T-helper 17 cell (primary cell): Measurements from ENCODE around the gene CABP1. TPM values are rescaled to one million over a fixed set of nuclear protein-coding genes. Genes with fewer than 3 reads are reported as not detected.
"Not testable (repeated sequence)": the region's sequence is repeated elsewhere in the genome, so short reads cannot be mapped to it uniquely, and the experiment has no call there.

Experiments used
- ATAC-seq: fragments of 150-1000 bp; cut with Tn5 transposase; 2 replicates; pipeline ENCODE4 v1.10.0; 2021; ENCODE audit warnings: mild to moderate bottlenecking, moderate library complexity
- DNase-seq, 3 donors: peaks; one replicate each; pipeline versions ENCODE4 v3.0.0 to v3.0.0-alpha.2; 2020 to 2021
- H3K9me3 ChIP-seq: one replicate; pipeline ENCODE4 v1.7.0; 2013; ENCODE audit warnings: low read length, mild to moderate bottlenecking; ENCODE audit not compliant: control insufficient read depth, poor library complexity, severe bottlenecking
- H3K27ac Mint-ChIP-seq: one replicate; pipeline ENCODE4 v1.8.0; 2022; ENCODE audit warnings: mild to moderate bottlenecking, moderate library complexity, mixed read lengths
- H3K27me3 Mint-ChIP-seq: one replicate; pipeline ENCODE4 v1.8.0; 2022; ENCODE audit warnings: mixed read lengths
- H3K36me3 Mint-ChIP-seq: one replicate; pipeline ENCODE4 v1.8.0; 2022; ENCODE audit warnings: low read depth, mixed read lengths
- H3K4me1 Mint-ChIP-seq: one replicate; pipeline ENCODE4 v1.8.0; 2022; ENCODE audit warnings: mild to moderate bottlenecking, mixed read lengths
- H3K4me3 Mint-ChIP-seq: one replicate; pipeline ENCODE4 v1.8.0; 2022; ENCODE audit warnings: mild to moderate bottlenecking, moderate library complexity, mixed read lengths
- total RNA-seq, 4 donors: library from RNA in 2 of 4; stranded (reverse) in 2 of 4; gene quantifications; one replicate each; pipeline ENCODE4 v1.2.3 and lab custom pipeline; 2022 to 2026

The CABP1 gene
- total RNA-seq (not detected), total RNA-seq (lab: John Stamatoyannopoulos, UW) (0 to 0.23 reads per million in 2 donors)

DNA sequence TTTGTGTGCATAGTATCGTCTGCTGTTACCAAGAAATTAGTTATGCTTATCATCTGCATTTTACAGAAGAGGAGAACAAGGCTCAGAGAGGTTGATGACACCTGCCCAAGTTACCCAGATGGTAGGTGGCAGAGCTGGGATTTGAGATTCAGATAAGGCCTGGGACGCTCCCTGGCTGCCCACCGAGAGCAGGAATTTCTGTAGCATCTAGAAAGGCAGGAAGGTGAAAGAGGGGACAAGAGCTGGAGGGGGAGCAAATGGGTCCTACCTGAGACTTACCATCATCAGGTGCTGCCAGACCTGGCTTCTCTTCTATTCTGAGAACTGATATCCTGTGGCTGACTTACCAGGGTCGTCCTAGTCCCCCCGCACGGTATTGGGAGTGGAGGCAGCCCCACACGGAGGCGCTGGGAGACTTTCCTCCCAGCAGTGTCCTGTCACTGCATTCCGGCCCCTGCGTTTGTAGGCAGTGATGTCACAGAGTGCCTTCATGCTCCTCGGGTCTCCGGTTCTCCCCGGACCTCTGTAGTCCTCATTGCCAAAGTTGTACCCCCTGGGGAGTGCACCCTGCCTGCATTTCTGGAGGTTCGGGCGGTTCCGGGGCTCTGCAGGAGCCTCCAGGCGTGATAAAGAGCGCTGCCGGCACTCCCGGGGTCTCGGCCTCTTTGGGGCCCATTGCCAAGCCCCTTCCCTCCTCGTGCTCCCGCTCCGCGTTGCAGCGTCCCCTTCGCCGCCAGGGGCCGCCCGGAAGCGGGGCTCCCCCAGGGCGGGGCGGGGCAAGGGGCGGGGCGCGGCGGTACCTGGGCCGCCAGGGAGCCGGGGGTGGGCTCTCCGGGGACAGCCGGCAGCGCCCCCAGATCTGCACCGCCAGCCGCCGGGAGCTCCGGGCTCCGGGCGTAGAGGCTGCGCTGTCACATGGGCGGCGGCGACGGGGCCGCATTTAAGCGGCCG lies at the start of gene CABP1:
CABP1 (plus strand) TSS at position 856 of the 951 bp plus-strand sequence; CDS start at position 916, 60 bp downstream.
- no peaks in the 10 kb centered on the region for H3K9me3 ChIP-seq
- Mint-ChIP-seq H3K36me3 (peaks cover 6% of the 10 kb centered on the region), H3K27me3 (peaks cover 48% of the 10 kb centered on the region), H3K4me3 (peak within 1 kb of the TSS; percentile 87), H3K27ac (no peak within 1 kb of the TSS), H3K4me1 (peaks cover 12% of the 10 kb centered on the region)
- DNase-seq: peak; percentile 18 to 64 (median 58)
- ATAC-seq: peak; percentile 77

GRCh38 chr12:120590741-120591407 lies 49.6 kb upstream of the CABP1 start:
- Mint-ChIP-seq H3K4me1 (no peaks in the 10 kb centered on the region), H3K27me3 (peaks cover 6% of the 10 kb centered on the region), H3K27ac (no peak overlapping the region), H3K36me3 (no peaks in the 10 kb centered on the region), H3K4me3 (no peak overlapping the region)
- no peak for DNase-seq
- no peak for ATAC-seq
- no peaks in the 10 kb centered on the region for H3K9me3 ChIP-seq

- H3K27me3 Mint-ChIP-seq: peaks cover 5% of the 10 kb centered on the region
- no peak for ATAC-seq
- no peaks in the 10 kb centered on the region for H3K36me3 Mint-ChIP-seq
Measured at GRCh38 chr12:120592121-120593049, 48.0 kb upstream of the CABP1 start.

DNA sequence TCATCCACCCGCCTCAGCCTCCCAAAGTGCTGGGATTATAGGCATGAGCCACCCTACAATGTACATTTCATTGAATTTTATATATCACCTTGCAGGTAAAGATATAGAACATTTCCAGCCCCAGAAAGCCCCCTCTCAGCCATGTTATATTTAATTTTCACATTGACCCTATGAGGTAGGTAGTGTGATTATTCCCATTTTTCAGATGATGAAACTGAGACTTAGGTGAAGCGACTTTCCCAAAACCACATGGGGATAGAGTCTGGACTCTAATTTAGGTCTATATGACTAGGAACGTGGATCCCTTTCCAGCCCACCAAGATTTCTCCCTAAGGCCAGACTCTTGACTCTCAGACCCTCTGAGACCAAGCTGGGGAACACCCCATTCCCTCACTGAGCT lies 43.5 kb upstream of the CABP1 start:
- Mint-ChIP-seq H3K27ac (no peak overlapping the region), H3K36me3 (peaks cover 2% of the 10 kb centered on the region)
- no peak for DNase-seq

More at GRCh38 chr12:120592121-120593049, 48.0 kb upstream of the CABP1 start:
- no peaks in the 10 kb centered on the region for H3K9me3 ChIP-seq
- no peak for DNase-seq
- no peak overlapping the region for H3K27ac Mint-ChIP-seq
- no peak overlapping the region for H3K4me3 Mint-ChIP-seq
- H3K4me1 Mint-ChIP-seq: no peaks in the 10 kb centered on the region

DNA sequence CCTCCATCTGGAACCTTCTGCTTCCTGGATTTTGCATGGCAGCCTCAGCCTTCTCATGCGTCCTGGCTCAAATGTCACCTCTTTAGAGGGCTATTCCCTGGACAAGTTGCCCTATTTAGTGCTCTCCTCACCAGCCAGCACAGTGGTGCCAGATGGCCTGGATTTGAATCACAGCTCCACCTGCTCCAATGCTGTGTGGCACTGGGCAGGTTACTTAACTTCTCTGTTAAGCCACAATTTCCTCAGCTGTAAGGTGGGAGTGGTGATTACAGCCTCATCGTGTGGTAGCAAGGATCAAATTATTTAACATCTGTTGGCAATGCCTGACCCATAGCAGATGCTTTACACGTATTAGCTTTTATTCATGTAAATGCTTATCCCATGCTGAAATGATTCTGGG lies 42.6 kb upstream of the CABP1 start:
- Mint-ChIP-seq H3K36me3 (peaks cover 2% of the 10 kb centered on the region), H3K27me3 (peaks cover 45% of the 10 kb centered on the region), H3K27ac (no peak overlapping the region), H3K4me3 (no peak overlapping the region), H3K4me1 (peaks cover 2% of the 10 kb centered on the region)
- no peak for ATAC-seq
- no peaks in the 10 kb centered on the region for H3K9me3 ChIP-seq
- DNase-seq: no peak

More for the DNA sequence above, 43.5 kb upstream of the CABP1 start:
- H3K9me3 ChIP-seq: no peaks in the 10 kb centered on the region
- H3K4me1 Mint-ChIP-seq: peaks cover 2% of the 10 kb centered on the region
- no peak overlapping the region for H3K4me3 Mint-ChIP-seq
- H3K27me3 Mint-ChIP-seq: peaks cover 35% of the 10 kb centered on the region
- ATAC-seq: no peak

DNA sequence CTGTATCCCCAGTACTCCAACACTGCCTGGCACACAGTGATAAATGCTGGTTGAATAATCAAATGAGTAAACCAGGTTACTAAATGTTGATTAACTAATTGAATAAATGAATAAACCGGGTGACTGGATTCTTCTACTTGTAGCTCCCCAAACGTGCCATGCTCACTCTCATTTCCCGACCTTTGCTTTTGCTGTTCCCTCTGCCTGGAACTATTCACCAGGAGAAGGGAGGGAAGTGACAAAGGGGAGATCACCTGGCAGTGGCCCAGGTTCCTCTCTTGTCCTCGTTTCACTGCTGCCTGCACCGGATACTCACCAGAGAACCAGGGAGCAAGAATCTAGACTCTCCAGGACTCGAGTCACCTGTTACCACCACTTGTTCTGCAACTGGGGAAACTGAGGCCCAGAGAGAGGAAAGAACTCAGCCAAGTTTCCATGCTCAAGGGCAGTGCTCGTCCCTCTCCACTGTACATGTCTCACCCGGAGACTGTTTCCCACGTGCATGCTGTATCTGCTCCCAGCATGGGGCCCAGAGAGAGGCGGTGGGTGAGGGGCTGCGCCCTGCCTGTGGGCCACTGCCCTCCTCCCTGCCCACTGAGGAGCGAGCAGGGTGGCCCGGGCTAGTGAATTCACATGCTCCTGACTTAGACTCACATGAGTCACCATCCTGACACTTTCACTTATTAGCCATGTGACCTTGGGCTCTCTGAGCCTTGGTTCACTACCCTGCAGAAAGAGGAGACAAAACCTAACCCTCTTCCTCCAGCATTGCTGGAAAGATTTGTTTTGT lies 41.6 kb upstream of the CABP1 start:
- ATAC-seq: peak; percentile 27
- DNase-seq: no peak
- Mint-ChIP-seq H3K27me3 (peaks cover 45% of the 10 kb centered on the region), H3K27ac (no peak overlapping the region), H3K4me1 (peaks cover 2% of the 10 kb centered on the region), H3K4me3 (no peak overlapping the region), H3K36me3 (peaks cover 2% of the 10 kb centered on the region)
- no peaks in the 10 kb centered on the region for H3K9me3 ChIP-seq

DNA sequence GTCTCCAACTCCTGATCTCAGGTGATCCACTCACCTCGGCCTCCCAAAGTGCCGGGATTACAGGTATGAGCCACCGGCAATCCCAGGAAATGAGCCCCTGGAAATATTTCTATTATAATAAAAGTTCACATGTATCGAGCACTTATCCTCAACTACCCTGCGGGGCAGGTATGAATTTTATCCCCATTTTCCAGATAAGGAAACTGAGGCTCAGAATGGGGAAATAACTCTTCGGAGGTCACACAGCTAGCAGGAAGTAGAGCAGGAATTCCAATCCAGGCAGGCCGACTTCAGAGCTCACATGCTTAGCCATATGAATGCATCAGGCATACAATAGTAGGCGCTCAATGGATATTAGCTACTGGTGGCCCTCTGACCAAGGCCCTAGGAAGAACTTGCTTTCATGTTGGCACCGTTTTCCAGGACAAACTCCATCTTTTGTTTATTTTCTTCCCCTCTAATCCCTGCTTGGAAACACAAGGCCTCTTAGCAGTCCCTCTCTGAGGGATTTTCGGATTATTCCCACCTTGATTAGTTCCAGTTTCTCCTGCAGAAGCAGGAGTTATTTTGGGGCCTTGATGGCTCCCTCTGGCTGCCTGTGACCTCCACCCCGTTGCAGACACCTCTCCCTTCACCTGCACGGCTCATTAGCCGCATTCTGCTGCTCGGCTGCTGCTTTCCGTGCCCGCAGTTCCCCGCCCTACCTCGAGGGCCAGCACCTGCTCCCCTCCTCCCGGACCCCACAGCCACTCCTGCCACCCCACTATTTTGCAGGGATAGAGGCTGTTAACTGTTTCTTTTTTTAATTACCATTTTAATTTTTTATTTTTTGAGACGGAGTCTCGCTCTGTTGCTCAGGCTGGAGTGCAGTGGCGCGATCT lies 40.5 kb upstream of the CABP1 start:
- no peak for ATAC-seq
- Mint-ChIP-seq H3K4me1 (peaks cover 2% of the 10 kb centered on the region), H3K36me3 (peaks cover 2% of the 10 kb centered on the region), H3K27me3 (peaks cover 45% of the 10 kb centered on the region), H3K4me3 (no peak overlapping the region), H3K27ac (no peak overlapping the region)
- H3K9me3 ChIP-seq: no peaks in the 10 kb centered on the region
- DNase-seq: no peak

DNA sequence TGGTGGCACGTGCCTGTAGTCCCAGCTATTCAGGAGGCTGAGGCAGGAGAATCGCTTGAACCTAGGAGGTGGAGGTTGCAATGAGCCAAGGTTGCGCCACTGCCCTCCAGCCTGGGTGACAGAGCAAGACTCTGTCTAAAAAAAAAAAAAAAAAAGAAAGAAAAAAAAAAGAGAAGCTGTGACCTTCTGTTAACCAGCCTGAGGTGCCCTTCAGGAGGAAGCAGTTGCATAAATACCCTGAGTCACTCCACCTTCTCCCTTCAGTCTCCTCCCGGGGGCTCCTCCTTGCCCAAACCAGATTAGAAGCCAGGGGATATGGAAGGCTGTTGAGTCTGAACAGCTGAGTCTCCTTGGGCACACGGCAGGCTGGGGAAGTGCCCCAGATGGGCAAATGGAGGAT lies 38.0 kb upstream of the CABP1 start:
- DNase-seq: not testable (repeated sequence)

GRCh38 chr12:120610560-120610959 lies 29.9 kb upstream of the CABP1 start:
- H3K27ac Mint-ChIP-seq: no peak overlapping the region
- H3K27me3 Mint-ChIP-seq: peaks cover 46% of the 10 kb centered on the region
- no peaks in the 10 kb centered on the region for H3K36me3 Mint-ChIP-seq
- H3K4me3 Mint-ChIP-seq: no peak overlapping the region
- DNase-seq (no peak), ATAC-seq (no peak)
- no peaks in the 10 kb centered on the region for H3K9me3 ChIP-seq
- peaks cover 2% of the 10 kb centered on the region for H3K4me1 Mint-ChIP-seq

More for the DNA sequence above, 38.0 kb upstream of the CABP1 start:
- not testable (repeated sequence) for H3K4me3 Mint-ChIP-seq, H3K4me1 Mint-ChIP-seq, H3K36me3 Mint-ChIP-seq, H3K9me3 ChIP-seq, H3K27ac Mint-ChIP-seq
- H3K27me3 Mint-ChIP-seq: peaks cover 51% of the 10 kb centered on the region
- peak; percentile 21 for ATAC-seq

GRCh38 chr12:120611534-120611933 lies 28.9 kb upstream of the CABP1 start:
- not testable (repeated sequence) for ATAC-seq, H3K36me3 Mint-ChIP-seq, H3K4me3 Mint-ChIP-seq, H3K9me3 ChIP-seq, H3K27ac Mint-ChIP-seq, DNase-seq, H3K4me1 Mint-ChIP-seq
- H3K27me3 Mint-ChIP-seq: peaks cover 41% of the 10 kb centered on the region

DNA sequence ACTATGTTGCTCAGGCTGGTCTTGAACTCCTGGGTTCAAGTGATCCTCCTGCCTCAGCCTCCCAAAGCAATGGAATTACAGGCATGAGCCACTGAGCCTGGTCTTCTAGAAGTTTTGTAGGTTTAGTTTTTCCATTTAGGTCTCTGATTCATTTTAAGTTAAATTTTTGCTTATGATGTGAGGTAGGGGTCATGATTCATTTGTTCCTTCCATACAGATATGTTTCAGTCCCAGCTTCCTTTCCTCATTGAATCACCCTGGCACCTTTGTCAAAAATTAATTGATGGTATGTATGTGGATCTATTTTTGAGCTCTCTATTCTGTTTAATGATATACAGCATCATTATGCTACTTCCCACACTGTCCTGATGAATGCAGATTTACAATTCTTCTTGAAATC lies 25.6 kb upstream of the CABP1 start:
- Mint-ChIP-seq H3K27ac (no peak overlapping the region), H3K27me3 (peaks cover 28% of the 10 kb centered on the region), H3K36me3 (no peaks in the 10 kb centered on the region), H3K4me1 (no peaks in the 10 kb centered on the region), H3K4me3 (no peak overlapping the region)
- no peaks in the 10 kb centered on the region for H3K9me3 ChIP-seq
- DNase-seq: no peak
- no peak for ATAC-seq
